Measurements from ENCODE around the gene HOXB6.

The HOXB6 gene

DNA sequence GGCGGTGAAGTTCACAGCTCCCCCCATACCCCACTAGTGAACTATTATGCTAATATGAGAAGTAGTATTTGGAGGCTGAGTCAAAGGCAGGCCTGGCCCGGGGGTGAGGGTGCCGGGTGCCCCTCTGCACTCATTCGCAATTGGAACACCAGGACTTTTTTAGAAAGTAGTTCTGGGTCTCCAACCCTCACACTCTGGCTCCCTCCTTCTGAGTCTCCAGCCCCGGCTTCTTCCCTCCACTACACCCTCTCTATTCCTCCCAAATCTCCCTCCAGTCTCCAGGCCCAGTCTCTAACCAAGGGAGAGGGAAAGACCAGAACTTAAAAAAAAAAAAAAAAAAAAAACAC lies 48.6 kb downstream of the HOXB6 start:
- Histone ChIP-seq H3K27ac (no peak overlapping the region), H3K4me1 (ENCODE audit: control insufficient read depth in 1 of 2, insufficient read depth in 1 of 2, low read depth in 1 of 2, low read length in 1 of 2) (no peaks in the 10 kb centered on the region), H3K9me3 (no peaks in the 10 kb centered on the region), H3K36me3 (no peaks in the 10 kb centered on the region), H3K27me3 (peaks cover 94% of the 10 kb centered on the region), H3K4me3 (ENCODE audit: low read depth in 1 of 2, low read length in 1 of 2) (no peak overlapping the region)
- TF ChIP-seq, protein P1, sequence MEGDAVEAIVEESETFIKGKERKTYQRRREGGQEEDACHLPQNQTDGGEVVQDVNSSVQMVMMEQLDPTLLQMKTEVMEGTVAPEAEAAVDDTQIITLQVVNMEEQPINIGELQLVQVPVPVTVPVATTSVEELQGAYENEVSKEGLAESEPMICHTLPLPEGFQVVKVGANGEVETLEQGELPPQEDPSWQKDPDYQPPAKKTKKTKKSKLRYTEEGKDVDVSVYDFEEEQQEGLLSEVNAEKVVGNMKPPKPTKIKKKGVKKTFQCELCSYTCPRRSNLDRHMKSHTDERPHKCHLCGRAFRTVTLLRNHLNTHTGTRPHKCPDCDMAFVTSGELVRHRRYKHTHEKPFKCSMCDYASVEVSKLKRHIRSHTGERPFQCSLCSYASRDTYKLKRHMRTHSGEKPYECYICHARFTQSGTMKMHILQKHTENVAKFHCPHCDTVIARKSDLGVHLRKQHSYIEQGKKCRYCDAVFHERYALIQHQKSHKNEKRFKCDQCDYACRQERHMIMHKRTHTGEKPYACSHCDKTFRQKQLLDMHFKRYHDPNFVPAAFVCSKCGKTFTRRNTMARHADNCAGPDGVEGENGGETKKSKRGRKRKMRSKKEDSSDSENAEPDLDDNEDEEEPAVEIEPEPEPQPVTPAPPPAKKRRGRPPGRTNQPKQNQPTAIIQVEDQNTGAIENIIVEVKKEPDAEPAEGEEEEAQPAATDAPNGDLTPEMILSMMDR (IDR thresholded peaks at IDR 0.05) = no peak

DNA sequence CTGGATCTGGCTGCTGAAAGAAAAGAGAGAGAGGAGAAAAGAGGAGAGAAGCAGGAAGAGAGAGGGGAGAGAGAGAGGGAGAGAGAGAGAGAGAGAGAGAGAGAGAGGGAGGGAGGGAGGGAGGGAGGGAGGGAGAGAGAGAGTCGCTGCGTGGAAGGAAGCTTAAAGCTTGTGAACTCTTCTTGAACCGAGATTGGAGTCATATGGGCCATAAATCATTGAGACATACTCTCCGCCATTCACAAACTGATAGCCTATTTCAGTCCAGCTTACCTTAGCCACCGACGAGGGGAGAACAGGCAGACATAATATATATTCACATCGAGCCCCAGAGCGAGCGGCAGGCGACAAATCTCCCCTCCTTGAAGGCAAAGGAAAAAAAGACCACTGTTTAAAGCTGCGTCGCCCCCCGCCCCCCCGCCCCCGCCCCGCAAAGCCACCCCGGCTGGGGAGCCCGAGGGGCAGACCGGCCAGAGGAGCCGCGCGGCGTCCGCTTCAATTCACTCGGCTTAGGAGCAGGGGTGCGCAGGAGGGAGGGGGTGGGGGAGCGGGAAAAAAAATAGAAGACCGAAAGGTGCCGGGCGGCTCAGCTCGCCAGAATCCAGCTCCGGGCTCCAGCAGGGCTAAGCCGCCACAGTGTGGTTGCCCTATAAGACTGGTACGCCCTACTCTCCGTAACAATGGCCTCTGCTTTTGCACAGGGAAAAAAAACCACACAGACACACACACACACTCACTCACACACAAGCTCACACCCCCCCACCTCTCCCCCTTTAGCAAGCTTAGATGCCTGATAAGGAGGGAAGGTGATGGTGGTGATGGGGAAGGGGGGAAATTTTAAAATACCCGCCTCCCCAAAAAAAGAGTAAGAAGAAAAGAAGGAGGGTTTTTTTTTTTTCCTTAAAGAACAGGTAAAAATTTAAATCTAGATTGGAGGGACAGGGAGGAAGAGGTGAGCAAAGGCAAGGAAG lies 49.2 kb downstream of the HOXB6 start:
- Histone ChIP-seq H3K36me3 (no peaks in the 10 kb centered on the region), H3K9me3 (no peaks in the 10 kb centered on the region), H3K27ac (no peak overlapping the region), H3K4me1 (ENCODE audit: control insufficient read depth in 1 of 2, insufficient read depth in 1 of 2, low read depth in 1 of 2, low read length in 1 of 2) (no peaks in the 10 kb centered on the region), H3K4me3 (ENCODE audit: low read depth in 1 of 2, low read length in 1 of 2) (no peak overlapping the region), H3K27me3 (peaks cover 87% of the 10 kb centered on the region)
- TF ChIP-seq, protein P1 (IDR thresholded peaks at IDR 0.05) = no peak

DNA sequence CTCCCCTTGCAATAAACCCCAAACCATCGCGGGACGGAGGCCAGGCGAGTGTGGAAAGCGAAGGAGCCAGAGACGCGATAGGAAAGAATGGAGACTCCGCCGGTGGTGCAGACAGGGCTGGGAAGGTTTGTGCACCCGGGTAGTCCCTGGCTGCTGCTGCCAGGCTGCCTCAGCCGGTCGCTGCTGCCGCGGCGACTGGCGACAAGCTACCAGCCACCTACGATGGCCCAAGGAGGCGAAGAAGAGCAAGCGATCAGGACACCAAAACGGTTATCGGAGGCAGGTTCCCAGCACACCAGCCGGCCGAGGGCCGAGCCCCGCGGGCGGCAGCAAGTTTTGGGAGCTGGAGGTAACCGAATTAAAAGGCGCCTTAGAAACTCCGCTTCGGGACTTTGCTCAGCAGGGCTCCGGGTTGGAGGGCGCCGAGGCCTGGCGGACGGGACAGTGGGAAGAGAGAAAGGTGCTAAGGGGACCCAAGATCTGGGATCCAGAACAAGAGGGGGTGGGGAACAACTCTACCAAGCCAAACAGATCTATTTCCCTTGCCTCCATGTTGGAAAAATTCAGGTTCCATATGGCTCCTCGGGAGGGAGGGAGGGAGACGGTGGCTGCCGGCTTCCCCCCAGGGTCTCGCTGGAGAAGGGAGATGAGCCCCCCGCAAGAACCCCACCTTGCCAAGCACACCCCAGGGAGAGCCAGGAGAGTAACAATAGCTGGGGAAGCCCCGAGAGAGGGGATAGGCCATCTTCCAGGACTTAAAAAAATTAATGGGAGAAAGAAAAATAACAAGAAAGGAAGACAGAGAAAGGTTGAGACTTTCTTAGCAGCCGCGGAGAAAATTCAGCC lies 50.2 kb downstream of the HOXB6 start:
- H3K4me3 ChIP-seq (ENCODE audit: low read depth in 1 of 2, low read length in 1 of 2) = no peak overlapping the region
- no peak overlapping the region for H3K27ac ChIP-seq
- peaks cover 87% of the 10 kb centered on the region for H3K27me3 ChIP-seq
- TF ChIP-seq, protein P1 (IDR thresholded peaks at IDR 0.05) = no peak
- H3K36me3 ChIP-seq = no peaks in the 10 kb centered on the region
- H3K4me1 ChIP-seq (ENCODE audit: control insufficient read depth in 1 of 2, insufficient read depth in 1 of 2, low read depth in 1 of 2, low read length in 1 of 2) = no peaks in the 10 kb centered on the region
- no peaks in the 10 kb centered on the region for H3K9me3 ChIP-seq

DNA sequence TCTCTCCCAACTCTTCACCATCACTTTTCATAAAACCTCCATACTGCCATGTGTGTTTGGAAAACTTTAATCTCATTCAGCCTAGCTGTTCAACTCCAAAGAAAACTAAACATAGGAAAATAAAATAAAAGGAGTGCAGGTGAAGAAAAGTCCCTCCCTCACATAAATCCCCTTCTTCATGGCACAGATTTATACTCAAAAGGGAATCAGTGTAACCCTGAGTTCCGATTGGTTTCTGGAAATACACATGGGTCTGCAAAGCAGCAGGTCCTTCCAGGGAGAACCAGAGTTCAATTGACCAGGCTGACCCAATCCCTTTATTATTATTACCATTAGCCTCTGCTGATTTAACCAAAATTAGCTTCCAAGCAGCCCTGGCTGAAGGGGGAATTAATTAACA lies 51.0 kb downstream of the HOXB6 start:
- no peak overlapping the region for H3K27ac ChIP-seq
- no peaks in the 10 kb centered on the region for H3K4me1 ChIP-seq (ENCODE audit: control insufficient read depth in 1 of 2, insufficient read depth in 1 of 2, low read depth in 1 of 2, low read length in 1 of 2)
- no peaks in the 10 kb centered on the region for H3K36me3 ChIP-seq
- peaks cover 87% of the 10 kb centered on the region for H3K27me3 ChIP-seq
- no peak overlapping the region for H3K4me3 ChIP-seq (ENCODE audit: low read depth in 1 of 2, low read length in 1 of 2)
- TF ChIP-seq, protein P1 (IDR thresholded peaks at IDR 0.05) = no peak
- H3K9me3 ChIP-seq = no peaks in the 10 kb centered on the region

DNA sequence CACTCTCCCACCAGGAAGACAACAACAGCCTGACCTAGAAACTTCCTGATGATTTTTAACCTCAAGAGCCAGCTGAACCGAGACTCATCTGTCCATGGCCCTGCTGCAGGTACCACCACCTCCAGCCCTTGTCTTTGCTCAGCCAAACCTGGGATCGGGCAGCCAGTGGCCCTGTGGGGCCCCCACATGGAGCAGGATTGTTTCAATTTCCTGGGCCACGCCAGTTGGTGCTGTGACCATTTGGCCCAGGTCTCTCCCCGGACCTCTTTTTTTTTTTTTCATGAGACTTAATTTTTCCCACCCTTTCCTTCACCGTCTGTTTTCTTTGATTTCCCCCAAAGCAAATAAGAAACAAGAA lies 51.6 kb downstream of the HOXB6 start:
- no peaks in the 10 kb centered on the region for H3K9me3 ChIP-seq
- H3K36me3 ChIP-seq = no peaks in the 10 kb centered on the region
- no peak overlapping the region for H3K4me3 ChIP-seq (ENCODE audit: low read depth in 1 of 2, low read length in 1 of 2)
- no peaks in the 10 kb centered on the region for H3K4me1 ChIP-seq (ENCODE audit: control insufficient read depth in 1 of 2, insufficient read depth in 1 of 2, low read depth in 1 of 2, low read length in 1 of 2)
- no peak overlapping the region for H3K27ac ChIP-seq
- TF ChIP-seq, protein P1 (IDR thresholded peaks at IDR 0.05) = no peak
- H3K27me3 ChIP-seq = peaks cover 87% of the 10 kb centered on the region
